Stimulated activated CD8-positive, alpha-beta memory T cell treated with anti-CD3 and anti-CD28 coated beads, Interleukin-15, amount 100 ng/mL, for 1 hour (primary cell): ENCODE results near the gene CLK4.
A peak's percentile ranks its signal among the peaks of the same experiment; 100 is the strongest.

Experiments
- DNase-seq: peaks from one replicate; pipeline ENCODE4 v3.0.0-alpha.2; 2020; ENCODE audit warnings: low read depth

CLK4 gene

GRCh38 chr5:178587763-178588611 lies 38.9 kb downstream of the CLK4 start:
- DNase-seq: no peak

GRCh38 chr5:178586396-178586795 lies 40.5 kb downstream of the CLK4 start:
- no peak for DNase-seq

GRCh38 chr5:178585421-178585820 lies 41.4 kb downstream of the CLK4 start:
- peak; percentile 22 for DNase-seq

- DNase-seq: no peak
Observed at GRCh38 chr5:178583279-178583678, 43.6 kb downstream of the CLK4 start.

GRCh38 chr5:178582291-178582690 lies 44.6 kb downstream of the CLK4 start:
- no peak for DNase-seq

- DNase-seq: no peak
Observed at GRCh38 chr5:178581621-178582020, 45.2 kb downstream of the CLK4 start.

- no peak for DNase-seq
Observed at GRCh38 chr5:178580271-178580955, 46.4 kb downstream of the CLK4 start.

- no peak for DNase-seq
Observed at GRCh38 chr5:178577944-178578343, 48.9 kb downstream of the CLK4 start.

- DNase-seq: no peak
Observed at GRCh38 chr5:178577376-178577839, 49.4 kb downstream of the CLK4 start.

- no peak for DNase-seq
Observed at GRCh38 chr5:178576591-178577351, 50.1 kb downstream of the CLK4 start.

GRCh38 chr5:178573216-178573615 lies 53.6 kb downstream of the CLK4 start:
- no peak for DNase-seq

GRCh38 chr5:178572617-178573016 lies 54.2 kb downstream of the CLK4 start:
- no peak for DNase-seq

GRCh38 chr5:178569485-178569884 lies 57.4 kb downstream of the CLK4 start:
- DNase-seq: no peak

- no peak for DNase-seq
Observed at GRCh38 chr5:178564811-178565550, 61.9 kb downstream of the CLK4 start.

GRCh38 chr5:178564397-178564796 lies 62.5 kb downstream of the CLK4 start:
- DNase-seq: no peak

- DNase-seq: no peak
Observed at GRCh38 chr5:178563621-178564020, 63.2 kb downstream of the CLK4 start.

- DNase-seq: no peak
Observed at GRCh38 chr5:178561746-178562264, 65.0 kb downstream of the CLK4 start.

GRCh38 chr5:178560911-178561310 lies 65.9 kb downstream of the CLK4 start:
- no peak for DNase-seq

GRCh38 chr5:178557416-178557815 lies 69.4 kb downstream of the CLK4 start:
- no peak for DNase-seq

- no peak for DNase-seq
Observed at GRCh38 chr5:178555771-178556211, 71.1 kb downstream of the CLK4 start.

- DNase-seq: no peak
Observed at GRCh38 chr5:178555005-178555404, 71.8 kb downstream of the CLK4 start.

GRCh38 chr5:178554311-178554710 lies 72.5 kb downstream of the CLK4 start:
- no peak for DNase-seq
